Activated naive CD8-positive, alpha-beta T cell treated with anti-CD3 and anti-CD28 coated beads, Interleukin-2, amount 50 U/mL, for 16 hours (primary cell): ENCODE data around the gene KRTAP12-1.

ENCODE experiments used
- DNase-seq: peaks from one replicate; pipeline ENCODE4 v3.0.0-alpha.2; 2020; ENCODE audit warnings: low read depth, low spot score

Gene KRTAP12-1

DNA sequence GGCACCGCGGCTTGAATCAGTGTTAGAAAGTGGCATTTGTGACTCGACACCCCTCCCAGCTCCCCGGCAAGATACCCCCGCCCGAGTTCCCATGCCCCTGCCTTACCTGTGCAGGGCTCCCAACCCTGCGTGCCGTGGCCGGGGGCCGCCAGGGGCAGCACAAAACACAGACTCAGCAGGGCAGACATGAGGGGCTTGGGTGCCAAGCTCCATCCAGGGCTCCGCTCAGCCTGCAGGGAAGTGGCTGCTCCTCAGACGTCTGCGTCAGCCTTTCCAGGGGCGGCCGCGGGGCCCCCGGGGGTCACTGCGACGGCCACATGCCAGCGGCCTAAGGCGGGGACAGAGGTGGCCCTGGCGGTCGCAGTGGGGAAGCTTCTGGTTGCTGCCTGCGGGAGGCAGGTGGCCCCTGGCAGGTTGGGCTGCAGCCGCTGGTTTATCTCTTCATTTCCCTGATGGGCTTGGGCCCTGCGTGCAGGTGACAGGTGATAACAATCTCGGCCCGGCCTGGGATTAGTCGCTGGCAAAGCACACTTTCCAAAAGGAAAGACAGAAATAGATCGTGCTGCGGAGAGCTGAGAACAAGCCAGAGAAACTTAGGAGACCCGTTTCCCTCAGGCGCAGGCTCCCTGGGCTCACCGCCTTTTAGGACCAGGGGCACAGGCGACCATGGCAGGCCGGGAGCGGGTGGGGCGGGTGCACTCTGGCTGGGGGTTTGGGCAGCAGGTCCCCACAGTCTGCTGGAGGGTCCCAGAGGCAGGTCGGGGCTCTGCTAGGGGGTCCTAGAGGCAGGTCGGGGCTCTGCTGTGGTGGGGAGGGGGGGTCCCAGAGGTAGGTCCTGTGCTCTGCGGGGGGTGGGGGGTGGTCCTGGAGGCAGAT lies 29.6 kb upstream of the KRTAP12-1 start, which contains the start of gene TSPEAR:
Gene TSPEAR, minus strand, starts transcription at position 246 of the 876 bp plus-strand sequence. Its CDS starts 58 bp downstream, at position 188.
- no peak for DNase-seq

DNA sequence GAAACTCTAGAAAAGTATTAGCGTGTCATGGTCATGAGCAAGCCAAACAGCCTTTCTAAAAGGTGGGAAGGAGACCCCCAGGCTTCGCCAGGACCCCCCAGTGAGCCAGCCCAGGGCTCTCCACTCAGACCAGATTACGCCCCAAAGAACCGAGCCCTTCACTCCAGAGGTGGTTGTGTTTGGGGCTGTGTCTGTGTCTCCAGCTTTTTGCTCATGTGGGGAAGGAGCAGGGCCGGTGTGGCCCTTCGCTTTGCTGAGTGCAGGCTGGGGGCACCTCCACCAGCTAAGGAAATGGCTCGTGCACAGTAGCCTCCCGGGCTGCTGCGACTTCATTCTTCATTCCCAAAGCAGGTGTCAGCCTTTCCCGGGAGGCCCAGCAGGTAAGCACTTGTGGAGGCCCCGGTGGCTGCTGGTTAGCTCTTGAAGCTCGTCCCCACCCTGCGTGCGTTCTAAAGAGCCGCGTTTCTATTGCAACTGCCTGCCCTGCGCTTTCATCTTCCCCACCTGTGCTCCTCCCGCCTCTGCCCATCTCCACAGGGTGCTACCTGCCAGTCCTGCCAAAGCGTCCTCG lies 28.9 kb upstream of the KRTAP12-1 start:
- no peak for DNase-seq

DNA sequence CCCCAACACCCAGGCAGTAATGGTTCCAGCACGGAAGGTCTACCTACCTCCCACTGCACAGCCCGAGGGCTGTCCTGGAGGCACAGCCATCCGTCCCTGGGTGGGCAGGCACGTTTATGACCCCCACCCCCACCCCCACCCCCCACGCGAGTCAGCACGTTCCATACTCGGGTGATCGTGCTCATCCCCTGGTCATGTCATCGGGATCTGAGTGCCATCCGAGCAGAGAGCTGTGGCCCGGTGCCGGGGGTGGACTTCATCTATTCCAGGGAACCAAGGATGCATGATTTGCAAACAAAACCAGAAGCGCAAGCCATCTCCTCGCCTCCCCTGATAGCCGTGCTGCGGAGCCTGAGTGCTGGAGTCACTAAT lies 28.3 kb upstream of the KRTAP12-1 start:
- no peak for DNase-seq

DNA sequence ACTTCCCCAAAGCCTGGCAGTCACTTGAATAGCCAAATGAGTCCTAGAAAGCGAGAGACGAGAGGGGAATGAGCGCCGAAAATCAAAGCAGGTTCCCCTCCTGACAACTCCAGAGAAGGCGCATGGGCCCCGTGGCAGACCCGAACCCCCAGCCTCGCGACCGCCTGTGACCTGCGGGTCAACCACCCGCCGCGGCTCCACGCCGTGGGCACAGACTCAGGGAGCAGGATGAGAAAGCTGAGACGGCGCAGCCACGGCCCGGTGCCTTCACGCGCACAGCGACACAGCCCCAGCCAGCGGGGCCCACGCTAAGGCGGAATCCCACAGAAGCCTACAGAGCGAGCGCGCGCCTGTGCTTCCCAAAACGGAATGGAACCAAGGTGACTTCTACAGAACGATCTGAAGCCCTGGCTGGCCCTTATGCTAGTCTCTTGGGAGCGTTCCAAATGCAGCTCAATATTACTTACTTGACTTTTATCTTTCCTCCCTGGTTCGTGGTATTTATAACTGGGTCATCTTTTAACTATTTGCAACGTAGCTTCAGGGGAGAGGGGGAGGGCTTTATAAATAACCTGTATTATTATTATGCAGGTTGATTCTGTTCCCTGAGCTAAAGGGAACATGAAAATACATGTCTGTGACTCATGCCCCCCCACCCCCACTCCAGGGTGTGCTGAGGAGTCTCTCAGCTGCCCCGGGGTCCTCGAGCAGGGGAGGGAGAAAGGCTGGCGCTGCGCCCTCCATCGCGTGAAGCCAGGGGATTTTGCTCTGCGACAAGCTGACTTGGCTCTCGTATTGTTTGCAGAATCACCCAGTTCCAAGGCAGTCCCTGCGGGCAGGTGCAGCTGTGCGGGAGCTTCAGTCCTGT lies 27.7 kb upstream of the KRTAP12-1 start:
- no peak for DNase-seq

DNA sequence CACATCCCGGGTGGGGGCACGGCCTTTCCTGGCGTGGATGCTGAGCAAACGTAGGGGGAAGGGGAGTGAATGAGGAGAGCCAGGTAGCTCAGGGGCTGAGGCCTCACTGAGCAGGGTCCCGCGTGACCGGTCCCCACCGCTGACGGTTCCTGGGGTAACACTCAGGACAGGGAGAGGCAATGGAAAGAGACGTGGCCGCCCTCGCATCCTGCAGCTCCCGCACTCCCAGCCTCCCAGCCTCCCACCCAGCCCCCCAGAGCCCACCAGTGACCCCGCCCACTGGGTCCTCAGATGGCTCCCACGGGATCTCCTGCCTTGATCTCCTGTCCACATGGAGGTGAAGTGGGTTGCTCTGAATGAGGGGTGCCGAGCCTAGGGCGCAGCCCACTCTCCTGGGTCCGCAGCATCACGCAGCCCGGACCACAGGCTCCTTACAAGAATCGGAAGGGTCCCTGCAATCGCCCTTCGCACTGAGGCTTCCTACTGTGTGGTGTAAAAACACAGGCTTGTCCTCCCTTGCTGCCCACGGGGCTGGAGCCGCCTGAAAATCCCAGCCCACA lies 27.0 kb upstream of the KRTAP12-1 start:
- no peak for DNase-seq

DNA sequence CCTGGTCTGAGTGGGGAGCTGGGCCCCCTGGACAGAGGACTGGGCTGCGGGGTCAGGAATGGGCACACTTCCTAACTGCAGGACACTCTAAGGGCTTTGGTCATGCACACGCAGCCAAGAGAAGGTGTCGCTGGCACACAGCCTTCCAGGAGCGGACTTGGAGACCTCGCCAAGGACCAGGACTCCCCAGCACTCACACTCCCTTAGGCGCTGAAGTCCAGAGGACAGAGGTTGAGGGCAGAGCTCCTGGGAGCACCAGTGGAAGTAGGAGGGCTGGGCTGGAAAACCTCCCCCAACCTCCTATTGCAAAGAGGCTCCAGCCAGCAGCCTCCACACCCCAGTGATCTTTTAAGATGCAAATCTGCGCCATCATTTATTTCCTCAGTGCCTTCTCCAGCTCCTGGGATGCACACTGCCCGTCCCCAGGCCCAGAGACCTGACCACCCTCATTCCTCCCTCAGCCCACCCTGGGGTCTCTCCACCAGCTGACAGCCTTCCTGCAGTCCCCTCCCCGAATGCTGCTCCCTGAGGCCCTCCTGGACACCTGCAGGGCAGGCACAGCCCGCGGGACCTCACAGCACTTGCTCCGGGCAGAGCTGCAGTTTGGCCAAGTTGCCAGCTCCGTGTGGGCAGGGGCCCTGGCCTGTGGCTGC lies 26.4 kb upstream of the KRTAP12-1 start:
- no peak for DNase-seq

DNA sequence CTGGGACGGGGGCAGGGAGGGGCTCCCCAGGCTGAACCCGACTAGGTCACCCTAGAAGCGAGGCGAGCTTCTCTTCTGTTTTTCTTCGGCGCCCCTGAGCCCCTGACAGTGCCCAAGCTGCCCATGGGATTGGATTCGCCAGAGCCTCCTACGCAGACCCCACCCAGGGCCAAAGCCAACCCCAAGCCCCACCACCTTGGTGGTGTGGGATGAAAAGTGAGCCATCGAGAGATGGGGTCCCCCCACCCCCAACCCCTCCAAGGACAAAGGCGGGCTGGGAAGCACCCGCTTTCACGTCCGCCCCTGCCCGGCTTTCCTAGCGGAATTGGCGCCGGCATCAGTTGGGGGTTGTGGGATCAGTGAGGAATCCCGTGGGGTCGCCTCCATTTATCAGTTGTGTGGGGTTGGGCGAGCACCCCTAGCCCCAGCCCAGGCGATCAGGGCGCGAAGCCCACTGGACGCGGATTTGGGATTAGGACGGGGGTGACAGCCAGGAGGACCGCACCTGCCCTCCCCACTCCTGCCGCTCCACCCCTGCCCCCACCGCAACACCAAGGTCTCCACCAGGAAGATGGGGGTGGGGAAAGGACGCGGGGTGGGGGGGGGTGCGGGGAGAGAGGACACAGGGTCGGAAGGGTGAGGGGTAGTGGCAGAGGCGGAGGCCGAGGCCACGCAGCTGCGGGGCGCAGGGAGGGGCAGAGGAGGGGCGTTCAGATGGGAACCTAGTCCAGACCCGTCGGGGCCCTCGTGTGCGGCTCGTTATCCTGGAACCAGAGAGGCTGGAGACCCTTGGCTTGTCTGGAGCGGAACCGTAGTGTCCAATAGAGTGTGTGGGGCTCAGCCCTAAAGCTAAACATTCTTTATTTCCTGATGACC lies 25.0 kb upstream of the KRTAP12-1 start:
- no peak for DNase-seq

DNA sequence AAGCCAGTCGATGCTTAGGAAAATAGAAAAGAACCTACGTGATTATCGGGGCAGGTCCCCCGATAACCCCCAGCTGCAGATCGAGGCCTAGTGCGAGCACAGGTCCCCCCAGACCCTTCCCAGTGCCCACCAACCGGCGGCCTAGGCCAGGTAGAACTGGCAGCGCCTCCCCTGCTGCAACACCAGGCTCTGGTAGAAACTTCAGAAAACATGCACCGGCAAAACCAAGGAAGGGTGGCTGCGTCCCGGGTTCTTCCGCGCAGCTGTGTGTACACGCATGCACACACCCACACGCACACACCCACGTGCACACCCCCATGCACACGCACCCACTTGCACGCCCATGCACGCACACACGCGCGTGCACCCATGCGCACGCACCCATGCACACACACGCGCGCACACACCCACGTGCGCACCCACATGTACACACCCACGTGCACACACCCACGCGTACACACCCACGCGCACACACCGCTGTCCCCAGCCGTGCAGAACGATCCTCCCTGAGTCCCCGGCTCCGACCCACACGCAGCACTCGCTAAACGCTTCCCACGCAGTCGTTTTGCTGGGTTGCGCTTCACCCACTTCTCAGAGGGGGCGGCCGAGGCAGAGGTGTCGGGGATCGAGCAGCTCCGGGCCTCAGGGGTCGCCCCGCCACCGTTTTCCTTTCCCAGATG lies 24.2 kb upstream of the KRTAP12-1 start:
- no peak for DNase-seq

DNA sequence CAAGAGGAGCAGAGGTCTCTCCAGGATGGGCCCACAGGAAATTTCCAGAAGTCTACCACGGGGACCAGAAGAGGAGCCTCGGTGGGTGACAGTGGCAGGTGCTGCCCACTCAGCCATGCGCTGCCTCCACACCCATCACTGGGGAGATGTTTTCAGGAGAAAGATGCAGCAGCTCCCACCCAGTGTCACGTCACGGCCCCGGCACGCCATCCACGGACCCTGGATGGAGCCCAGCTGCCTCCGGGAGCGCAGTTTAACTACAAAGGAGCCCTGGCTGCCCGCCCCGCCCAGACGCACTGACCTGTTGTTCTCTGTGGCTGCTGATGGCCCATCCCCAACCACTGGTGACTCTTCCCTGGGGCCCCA lies 22.7 kb upstream of the KRTAP12-1 start:
- DNase-seq, result no peak

DNA sequence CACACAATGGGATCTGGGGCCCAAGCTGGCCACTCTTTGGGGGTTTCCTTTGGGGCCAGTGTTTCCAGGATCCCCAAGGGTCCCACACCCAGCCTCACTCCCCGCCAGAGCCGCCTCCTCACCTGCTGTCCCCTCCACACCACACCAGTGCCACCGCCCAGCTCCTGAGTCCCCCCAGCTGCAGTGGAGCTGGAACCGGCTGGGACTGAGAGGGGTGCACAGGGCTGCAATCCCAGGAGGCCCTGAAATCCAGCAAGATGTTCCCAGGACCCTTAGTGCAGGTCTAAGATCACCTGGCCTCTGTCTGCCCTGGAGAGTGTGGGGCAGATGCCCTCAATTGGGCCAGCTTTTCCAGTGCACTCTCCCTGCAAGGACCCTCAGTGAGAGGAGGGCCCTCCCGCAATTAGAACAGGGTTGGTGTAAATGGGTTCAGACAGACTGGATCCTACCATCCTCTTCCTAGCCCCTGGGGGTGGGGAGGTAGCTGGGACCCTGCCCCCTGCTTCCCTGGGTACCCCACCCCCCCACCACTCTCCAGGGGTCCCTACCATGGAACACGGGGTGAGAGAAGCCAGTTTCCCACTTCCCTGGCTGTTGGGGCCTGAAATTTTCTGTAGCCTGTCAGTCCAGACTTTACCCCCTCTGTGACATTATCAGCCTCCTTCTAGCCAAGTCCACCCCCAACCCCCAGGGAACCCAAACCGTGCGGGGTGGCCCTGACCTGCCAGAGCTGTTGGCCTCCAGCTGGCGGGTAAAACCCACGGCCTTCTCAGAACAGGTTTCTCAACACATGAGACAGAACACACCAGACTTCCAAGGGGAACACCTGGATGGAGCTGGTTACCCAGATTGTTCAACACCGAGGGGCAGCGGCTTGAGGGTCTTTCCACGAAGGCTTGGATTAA lies 22.0 kb upstream of the KRTAP12-1 start:
- DNase-seq, result no peak

DNA sequence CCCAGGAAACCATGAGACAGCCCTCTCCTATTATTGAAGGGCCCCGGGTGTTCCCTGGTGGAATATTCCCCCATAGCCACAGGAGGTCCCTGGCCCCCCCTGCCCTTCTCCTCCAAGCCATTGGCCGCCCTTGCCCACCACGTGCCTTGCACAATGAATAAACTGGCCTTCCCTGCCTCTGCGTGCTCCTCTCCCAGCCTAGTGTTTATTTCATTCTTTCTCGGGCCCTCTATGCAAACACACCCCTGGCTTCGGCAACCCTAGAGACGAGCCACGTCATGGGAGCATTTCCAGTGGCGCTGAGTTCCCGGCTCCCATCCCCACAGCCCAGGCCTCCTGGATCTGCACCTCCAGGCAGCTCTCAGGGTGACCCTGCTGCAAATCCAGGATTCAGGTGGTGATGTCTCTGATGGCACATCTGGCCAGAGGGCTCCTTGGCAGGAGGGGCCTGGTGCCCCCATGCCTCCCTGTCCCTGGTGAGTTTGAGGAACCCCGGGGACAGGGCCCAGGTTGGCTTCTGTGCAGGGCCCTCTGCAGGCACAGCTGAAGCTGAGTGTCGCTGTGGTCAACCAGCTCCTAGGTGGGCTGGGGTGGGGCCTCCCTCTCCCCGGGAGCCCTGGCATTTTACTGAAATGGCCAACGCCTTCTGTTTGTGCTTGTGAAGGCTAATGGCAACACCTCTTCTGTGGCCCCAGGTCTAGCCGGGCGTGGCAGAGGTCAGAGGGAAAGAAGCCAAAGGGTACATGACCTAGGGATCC lies 21.2 kb upstream of the KRTAP12-1 start:
- no peak for DNase-seq

DNA sequence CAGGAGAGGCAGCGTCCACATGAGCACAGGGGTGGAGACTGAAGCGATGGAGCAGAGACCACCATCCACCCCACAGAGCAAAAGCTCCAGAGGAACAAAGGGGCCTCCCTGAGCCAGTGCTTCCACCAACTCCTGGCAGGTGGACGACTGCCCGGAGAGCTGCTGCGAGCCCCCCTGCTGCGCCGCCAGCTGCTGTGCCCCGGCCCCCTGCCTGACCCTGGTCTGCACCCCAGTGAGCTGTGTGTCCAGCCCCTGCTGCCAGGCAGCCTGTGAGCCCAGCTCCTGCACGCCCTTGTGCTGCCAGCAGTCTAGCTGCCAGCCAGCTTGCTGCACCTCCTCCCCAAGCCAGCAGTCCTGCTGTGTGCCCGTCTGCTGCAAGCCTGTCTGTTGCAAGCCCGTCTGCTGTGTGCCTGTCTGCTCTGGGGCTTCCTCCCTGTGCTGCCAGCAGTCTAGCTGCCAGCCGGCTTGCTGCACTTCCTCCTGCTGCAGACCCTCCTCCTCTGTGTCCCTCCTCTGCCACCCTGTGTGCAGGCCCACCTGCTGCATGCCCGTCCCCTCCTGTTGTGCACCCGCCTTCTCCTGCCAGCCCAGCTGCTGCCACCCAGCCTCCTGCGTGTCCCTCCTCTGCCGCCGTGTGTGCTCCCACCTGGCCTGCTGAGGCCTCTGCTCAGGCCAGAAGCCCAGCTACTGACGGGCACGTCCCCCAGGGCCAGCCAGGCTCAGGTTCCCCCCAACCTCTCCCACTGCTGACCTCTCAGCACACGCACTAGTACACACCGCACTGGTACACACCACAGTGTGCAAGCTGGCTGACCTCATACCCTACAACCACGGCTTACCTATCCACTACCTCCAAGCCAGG lies 20.4 kb upstream of the KRTAP12-1 start:
- DNase-seq, result no peak

DNA sequence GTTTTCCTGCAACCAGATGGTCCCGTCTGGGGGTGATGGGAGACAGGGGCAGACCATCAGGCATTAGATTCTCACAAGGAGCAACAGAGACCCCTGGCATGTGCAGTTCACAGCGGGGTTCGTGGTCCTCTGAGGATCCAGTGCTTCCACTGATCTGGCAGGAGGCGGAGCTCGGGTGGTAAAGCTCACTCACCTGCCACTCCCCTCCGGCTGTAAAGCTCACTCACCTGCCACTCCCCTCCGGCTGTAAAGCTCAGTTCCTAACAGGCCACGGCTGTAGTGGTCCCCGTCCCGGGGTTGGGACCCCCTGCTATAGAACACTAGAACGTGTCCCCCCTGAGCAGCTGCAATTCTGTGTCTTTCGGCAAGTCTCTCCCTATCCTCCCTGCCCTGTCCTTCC lies 19.6 kb upstream of the KRTAP12-1 start:
- no peak for DNase-seq

DNA sequence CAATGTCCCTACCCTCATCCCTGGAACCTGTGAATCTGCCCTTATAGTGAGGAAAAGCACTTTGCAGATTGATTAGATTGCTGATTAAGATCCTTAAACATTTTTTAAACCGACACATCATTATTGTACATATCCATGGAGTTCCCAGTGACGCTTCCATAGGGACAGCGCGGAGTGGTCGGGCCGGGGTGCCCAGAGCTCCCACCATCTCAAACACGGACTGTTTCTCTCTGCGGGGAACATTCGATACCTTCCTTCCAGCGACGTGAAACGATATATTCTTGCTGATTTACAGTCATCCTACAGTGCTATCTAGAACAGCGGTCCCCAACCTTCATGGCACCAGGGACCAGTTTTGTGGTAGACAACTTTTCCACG lies 19.0 kb upstream of the KRTAP12-1 start:
- DNase-seq, result no peak

DNA sequence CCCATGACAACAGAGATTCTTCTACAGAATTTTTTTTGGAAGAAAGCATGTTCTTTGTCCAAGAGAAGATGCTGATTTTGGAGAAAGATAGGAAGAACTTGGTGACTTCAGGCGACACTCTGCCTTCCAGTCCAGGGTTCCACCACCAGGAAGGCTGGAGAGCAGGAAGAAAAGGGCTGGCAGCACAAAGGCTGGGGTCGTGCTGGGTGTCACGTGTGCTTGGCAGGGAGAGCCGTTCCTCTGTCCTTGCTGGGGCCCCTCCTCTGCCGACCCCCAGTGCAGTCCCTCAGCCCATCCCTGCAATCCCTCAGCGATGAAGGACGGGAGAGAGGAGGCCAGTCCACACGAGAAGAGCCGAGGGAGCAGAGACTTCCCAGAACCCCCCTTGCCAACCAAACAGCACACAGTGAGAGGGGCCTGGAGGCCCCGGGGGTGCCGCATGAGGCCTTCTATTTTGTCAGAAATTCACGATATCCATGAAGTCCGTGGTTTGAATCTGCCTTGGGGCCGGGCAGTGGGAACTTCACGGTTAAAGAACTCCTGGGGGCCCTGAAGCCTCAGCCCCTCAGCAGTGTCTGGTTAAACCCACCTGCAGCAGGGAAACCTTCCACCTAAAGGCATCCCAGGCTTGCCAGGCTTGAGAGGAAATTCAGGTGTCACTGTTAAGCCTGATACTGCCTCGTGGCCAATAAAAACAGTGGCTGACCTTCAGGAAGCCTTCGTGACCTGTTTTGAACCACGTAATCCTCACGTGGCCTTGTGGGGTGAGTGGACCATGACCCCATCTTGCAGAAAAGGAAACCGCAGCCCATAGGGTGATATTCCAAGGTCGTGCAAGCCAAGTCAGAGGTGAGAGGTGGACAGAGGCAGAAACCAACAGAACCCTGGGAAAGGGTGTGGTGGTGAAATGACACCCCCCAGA lies 18.4 kb upstream of the KRTAP12-1 start:
- no peak for DNase-seq

DNA sequence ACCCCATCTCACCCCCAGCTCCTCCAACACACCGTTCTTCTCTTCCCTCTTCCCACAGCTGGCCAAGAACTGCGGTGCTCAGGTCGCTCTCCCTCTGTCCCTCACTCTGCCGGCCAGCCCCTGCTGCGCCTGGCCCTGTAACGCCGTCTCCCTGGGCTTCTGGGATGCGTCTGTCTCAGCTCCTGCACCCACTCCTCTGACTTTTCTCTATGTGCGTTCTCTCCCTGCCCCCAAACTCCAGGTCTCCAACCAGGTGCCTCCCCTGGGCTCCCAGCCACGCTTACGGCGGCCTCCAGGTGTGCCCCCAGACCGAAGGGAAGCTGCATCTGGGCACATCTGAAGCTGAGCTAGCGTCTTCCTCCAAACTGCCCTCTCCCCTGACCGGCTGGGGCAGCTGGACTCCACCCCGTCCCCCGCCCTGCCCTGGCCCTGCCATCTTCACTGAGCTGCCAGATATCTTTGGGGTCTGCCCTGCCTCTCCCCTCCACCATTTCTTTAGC lies 17.6 kb upstream of the KRTAP12-1 start:
- DNase-seq, result no peak
